Glutamatergic neuron (in vitro differentiated cells): ENCODE measurements around the gene GRAMD1B. TPM values are rescaled to one million over a fixed set of nuclear protein-coding genes. Genes with fewer than 3 reads are reported as not detected.

ENCODE experiments used
- DNase-seq: peaks from one replicate; pipeline ENCODE4 v3.0.0; 2022
- H3K27ac Mint-ChIP-seq: one replicate; pipeline ENCODE4 v1.8.0; 2020; ENCODE audit warnings: mild to moderate bottlenecking, mixed read lengths, inconsistent platforms; ENCODE audit not compliant: unreplicated experiment
- H3K27me3 Mint-ChIP-seq: one replicate; pipeline ENCODE4 v1.8.0; 2020; ENCODE audit warnings: mild to moderate bottlenecking, moderate library complexity, mixed read lengths, inconsistent platforms; ENCODE audit not compliant: unreplicated experiment
- H3K36me3 Mint-ChIP-seq: one replicate; pipeline ENCODE4 v1.8.0; 2020; ENCODE audit warnings: mild to moderate bottlenecking, mixed read lengths, inconsistent platforms; ENCODE audit not compliant: unreplicated experiment
- H3K4me1 Mint-ChIP-seq: one replicate; pipeline ENCODE4 v1.8.0; 2020; ENCODE audit warnings: mild to moderate bottlenecking, low read depth, mixed read lengths, inconsistent platforms; ENCODE audit not compliant: unreplicated experiment
- H3K4me3 Mint-ChIP-seq: one replicate; pipeline ENCODE4 v1.8.0; 2020; ENCODE audit warnings: mild to moderate bottlenecking, mixed read lengths, inconsistent platforms; ENCODE audit not compliant: unreplicated experiment
- H3K9me3 Mint-ChIP-seq: one replicate; pipeline ENCODE4 v1.8.0; 2020; ENCODE audit warnings: mild to moderate bottlenecking, moderate library complexity, mixed read lengths, inconsistent platforms; ENCODE audit not compliant: unreplicated experiment
- total RNA-seq: library from RNA; stranded (reverse); fragmentation: NEBNext Ultra II Directional; extraction: Animal tissue kit (Norgen Biotek cat#: 25700); gene quantifications from one replicate; pipeline ENCODE4 v1.2.1, GENCODE V29; 2021; ENCODE audit not compliant: unreplicated experiment
- TF ChIP-seq, protein P1 (sequence below): fragments of 200-600 bp; sonication (generic); IDR thresholded peaks from one replicate; pipeline ENCODE4 v1.5.0; 2021; ENCODE audit not compliant: partially characterized antibody, unreplicated experiment

GRAMD1B gene
- total RNA-seq, 1 donor from 2014 or later = 12.2 TPM

DNA sequence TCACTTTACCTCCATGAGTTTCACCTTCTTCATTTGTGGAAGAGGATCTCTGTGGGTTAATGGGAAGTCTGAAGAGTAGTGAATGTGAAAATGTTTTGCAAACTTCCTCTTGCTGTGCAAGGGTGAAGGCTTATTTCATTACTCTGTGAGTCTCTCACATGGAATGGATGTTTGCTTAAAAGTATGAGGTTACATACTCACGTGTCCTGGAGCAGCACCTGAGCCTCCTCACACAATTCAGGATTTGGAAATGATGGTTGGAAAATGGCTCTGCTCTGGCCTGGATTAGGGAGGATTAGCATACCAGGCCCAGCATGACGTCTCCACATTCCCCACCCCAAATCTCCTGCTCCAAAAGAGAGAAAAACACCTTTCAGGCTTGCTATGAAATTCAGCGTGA is 4.8 kb downstream of the GRAMD1B start:
- Mint-ChIP-seq H3K9me3 (peaks cover 1% of the 10 kb centered on the region), H3K4me3 (no peak overlapping the region), H3K27me3 (peaks cover 5% of the 10 kb centered on the region), H3K27ac (no peak overlapping the region), H3K36me3 (no peaks in the 10 kb centered on the region), H3K4me1 (peaks cover under 1% of the 10 kb centered on the region)
- TF ChIP-seq, protein P1, sequence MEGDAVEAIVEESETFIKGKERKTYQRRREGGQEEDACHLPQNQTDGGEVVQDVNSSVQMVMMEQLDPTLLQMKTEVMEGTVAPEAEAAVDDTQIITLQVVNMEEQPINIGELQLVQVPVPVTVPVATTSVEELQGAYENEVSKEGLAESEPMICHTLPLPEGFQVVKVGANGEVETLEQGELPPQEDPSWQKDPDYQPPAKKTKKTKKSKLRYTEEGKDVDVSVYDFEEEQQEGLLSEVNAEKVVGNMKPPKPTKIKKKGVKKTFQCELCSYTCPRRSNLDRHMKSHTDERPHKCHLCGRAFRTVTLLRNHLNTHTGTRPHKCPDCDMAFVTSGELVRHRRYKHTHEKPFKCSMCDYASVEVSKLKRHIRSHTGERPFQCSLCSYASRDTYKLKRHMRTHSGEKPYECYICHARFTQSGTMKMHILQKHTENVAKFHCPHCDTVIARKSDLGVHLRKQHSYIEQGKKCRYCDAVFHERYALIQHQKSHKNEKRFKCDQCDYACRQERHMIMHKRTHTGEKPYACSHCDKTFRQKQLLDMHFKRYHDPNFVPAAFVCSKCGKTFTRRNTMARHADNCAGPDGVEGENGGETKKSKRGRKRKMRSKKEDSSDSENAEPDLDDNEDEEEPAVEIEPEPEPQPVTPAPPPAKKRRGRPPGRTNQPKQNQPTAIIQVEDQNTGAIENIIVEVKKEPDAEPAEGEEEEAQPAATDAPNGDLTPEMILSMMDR = no peak
- no peak for DNase-seq

DNA sequence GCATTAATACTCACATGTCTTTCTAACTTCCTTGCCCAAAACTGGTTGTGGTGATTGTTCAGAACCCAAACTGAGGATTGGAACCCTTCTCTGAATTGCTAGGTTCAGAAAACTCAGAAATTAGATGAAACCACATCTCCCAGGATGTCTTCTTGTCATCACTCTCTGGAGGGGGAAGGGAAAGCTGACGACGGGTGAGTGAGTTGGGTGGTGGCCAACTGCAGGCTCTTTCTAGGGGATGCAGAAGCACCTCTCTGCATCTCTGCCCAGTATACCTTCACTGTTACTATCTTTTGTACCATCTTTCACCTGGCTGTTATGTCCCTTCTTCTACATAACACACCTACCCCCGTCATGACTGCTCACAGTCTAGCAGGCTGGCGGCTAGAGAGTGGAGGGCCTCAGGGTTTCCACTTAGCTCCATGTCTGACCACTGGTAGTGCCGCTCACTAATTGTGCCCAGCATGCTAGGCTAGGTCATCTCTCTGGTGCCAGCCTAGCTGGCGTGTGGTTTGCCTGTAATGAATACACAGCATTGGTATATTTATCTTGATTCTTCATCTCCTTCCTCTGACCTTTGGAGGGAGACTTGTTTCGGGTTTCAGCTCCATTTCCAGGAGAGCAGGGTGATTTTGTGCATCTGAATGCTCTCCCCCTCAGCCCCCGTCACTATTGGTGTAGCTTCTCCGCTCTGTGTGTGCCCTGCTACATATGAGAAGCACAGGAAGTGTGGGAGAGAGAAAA is 7.3 kb downstream of the GRAMD1B start:
- TF ChIP-seq, protein P1 = no peak
- no peak for DNase-seq
- no peaks in the 10 kb centered on the region for H3K27me3 Mint-ChIP-seq
- no peaks in the 10 kb centered on the region for H3K36me3 Mint-ChIP-seq
- no peaks in the 10 kb centered on the region for H3K4me1 Mint-ChIP-seq
- no peaks in the 10 kb centered on the region for H3K9me3 Mint-ChIP-seq
- no peak overlapping the region for H3K27ac Mint-ChIP-seq
- H3K4me3 Mint-ChIP-seq = no peak overlapping the region

DNA sequence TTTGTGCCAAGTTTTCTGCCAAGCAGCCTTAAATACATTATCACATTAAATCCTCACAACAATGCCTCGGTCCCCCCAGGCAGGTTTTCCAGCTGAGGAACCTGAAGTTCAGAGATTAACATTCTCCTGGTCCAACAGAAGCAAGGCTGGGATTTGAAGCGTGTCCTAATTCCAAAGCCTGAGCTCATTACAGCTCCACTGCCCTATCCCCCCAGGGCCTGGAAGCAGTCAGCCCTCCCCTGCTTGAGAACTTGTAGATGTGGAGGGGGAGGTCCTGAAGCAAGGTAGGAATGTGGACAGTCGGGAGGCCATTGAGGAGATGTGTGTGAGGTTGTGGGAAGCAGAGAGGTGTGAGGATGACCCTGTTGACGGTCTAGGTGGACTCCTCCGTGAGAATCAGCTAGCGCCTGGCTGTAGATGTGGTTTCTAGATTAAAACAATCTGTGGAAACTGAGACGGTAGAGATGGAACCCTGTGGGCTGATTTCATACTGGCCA is 8.1 kb downstream of the GRAMD1B start:
- Mint-ChIP-seq H3K9me3 (no peaks in the 10 kb centered on the region), H3K36me3 (no peaks in the 10 kb centered on the region), H3K27me3 (no peaks in the 10 kb centered on the region), H3K27ac (no peak overlapping the region), H3K4me1 (no peaks in the 10 kb centered on the region), H3K4me3 (no peak overlapping the region)
- TF ChIP-seq, protein P1 = no peak
- DNase-seq = no peak

DNA sequence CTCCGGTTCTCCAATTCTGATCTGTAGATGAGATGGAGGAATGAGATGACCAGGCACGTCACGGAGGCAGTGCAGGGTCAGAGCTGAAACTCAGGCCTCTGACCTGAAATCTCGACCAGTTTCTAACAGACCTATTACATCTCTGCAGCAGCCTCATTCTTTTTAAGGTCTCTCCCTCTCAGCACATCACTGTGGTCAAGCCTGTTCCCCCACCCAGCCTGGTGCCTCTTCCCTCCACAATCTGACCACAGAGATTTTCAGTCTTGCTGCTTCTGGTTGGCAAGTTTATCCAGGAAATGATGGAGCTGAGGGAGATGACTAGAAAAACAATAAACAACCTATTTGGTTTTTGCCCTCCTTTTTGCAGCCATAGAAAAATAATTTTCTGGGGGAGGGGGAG is 9.5 kb downstream of the GRAMD1B start:
- TF ChIP-seq, protein P1 = no peak
- H3K27ac Mint-ChIP-seq = no peak overlapping the region
- no peaks in the 10 kb centered on the region for H3K4me1 Mint-ChIP-seq
- H3K4me3 Mint-ChIP-seq = no peak overlapping the region
- no peaks in the 10 kb centered on the region for H3K9me3 Mint-ChIP-seq
- no peaks in the 10 kb centered on the region for H3K36me3 Mint-ChIP-seq
- DNase-seq = no peak
- H3K27me3 Mint-ChIP-seq = no peaks in the 10 kb centered on the region

DNA sequence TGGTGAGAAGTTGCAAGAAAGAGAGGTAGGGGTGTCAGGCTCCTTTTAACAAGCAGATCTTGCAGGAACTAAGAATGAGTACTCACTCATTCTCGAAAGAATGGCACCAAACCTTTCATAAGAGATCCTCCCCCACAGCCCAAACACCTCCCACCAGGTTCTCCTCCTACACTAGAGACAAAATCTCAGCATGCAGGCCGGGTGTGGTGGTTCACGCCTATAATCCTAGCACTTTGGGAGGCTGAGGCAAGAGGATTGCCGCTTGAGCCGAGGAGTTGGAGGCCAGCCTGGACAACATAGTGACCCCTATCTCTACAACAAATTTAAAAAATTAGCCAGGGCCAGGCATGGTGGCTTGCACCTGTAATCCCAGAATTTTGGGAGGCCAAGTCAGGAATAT is 11.1 kb downstream of the GRAMD1B start:
- Mint-ChIP-seq H3K36me3 (no peaks in the 10 kb centered on the region), H3K27ac (no peak overlapping the region), H3K4me3 (no peak overlapping the region), H3K9me3 (no peaks in the 10 kb centered on the region), H3K27me3 (no peaks in the 10 kb centered on the region), H3K4me1 (no peaks in the 10 kb centered on the region)
- TF ChIP-seq, protein P1 = no peak
- DNase-seq = no peak
